Activated T-cell treated with anti-CD3 and anti-CD28 coated beads for 24 hours (primary cell): ENCODE data around the gene PTPRE.
A peak's percentile ranks its signal among the peaks of the same experiment; 100 is the strongest.

Source experiments
- DNase-seq: peaks from one replicate; pipeline ENCODE4 v3.0.0-alpha.2; 2020; ENCODE audit warnings: low read depth

The PTPRE gene

GRCh38 chr10:127906548-127907377, at the start of gene PTPRE:
TSS of gene PTPRE (plus strand) at chr10:127907103. CDS start at chr10:128040882, 133,779 bp downstream.
- DNase-seq = peak; percentile 69

- DNase-seq = no peak
Measured at GRCh38 chr10:127860592-127860991, 46.3 kb upstream of the PTPRE start.

- DNase-seq = no peak
Measured at GRCh38 chr10:127863231-127863825, 43.6 kb upstream of the PTPRE start.

GRCh38 chr10:127866276-127867013, 40.5 kb upstream of the PTPRE start:
- DNase-seq = no peak

- DNase-seq = no peak
Measured at GRCh38 chr10:127867805-127868204, 39.1 kb upstream of the PTPRE start.

GRCh38 chr10:127869329-127869728, 37.6 kb upstream of the PTPRE start:
- DNase-seq = no peak

- no peak for DNase-seq
Measured at GRCh38 chr10:127871631-127872010, 35.3 kb upstream of the PTPRE start.

- no peak for DNase-seq
Measured at GRCh38 chr10:127872011-127872761, 34.7 kb upstream of the PTPRE start.

- DNase-seq = no peak
Measured at GRCh38 chr10:127872871-127873600, 33.9 kb upstream of the PTPRE start.

GRCh38 chr10:127873901-127874470, 32.9 kb upstream of the PTPRE start:
- DNase-seq = no peak

GRCh38 chr10:127874671-127875448, 32.0 kb upstream of the PTPRE start:
- DNase-seq = no peak

GRCh38 chr10:127875449-127875765, 31.5 kb upstream of the PTPRE start:
- no peak for DNase-seq

GRCh38 chr10:127875916-127876315, 31.0 kb upstream of the PTPRE start:
- no peak for DNase-seq

GRCh38 chr10:127877116-127877515, 29.8 kb upstream of the PTPRE start:
- no peak for DNase-seq

- no peak for DNase-seq
Measured at GRCh38 chr10:127877699-127878098, 29.2 kb upstream of the PTPRE start.

- DNase-seq = no peak
Measured at GRCh38 chr10:127878475-127879055, 28.3 kb upstream of the PTPRE start.

GRCh38 chr10:127880557-127880956, 26.3 kb upstream of the PTPRE start:
- no peak for DNase-seq

- no peak for DNase-seq
Measured at GRCh38 chr10:127881262-127881661, 25.6 kb upstream of the PTPRE start.

- DNase-seq = no peak
Measured at GRCh38 chr10:127882391-127882790, 24.5 kb upstream of the PTPRE start.

- no peak for DNase-seq
Measured at GRCh38 chr10:127882801-127883459, 24.0 kb upstream of the PTPRE start.
